ENCODE measurements around the gene ABCC4.
"Not testable (repeated sequence)": the region's sequence is repeated elsewhere in the genome, so short reads cannot be mapped to it uniquely, and the experiment has no call there.

Gene ABCC4

GRCh38 chr13:95298169-95298965 is 2.9 kb downstream of the ABCC4 start:
- DNase-seq (ENCODE audit: low read depth), result no peak

DNA sequence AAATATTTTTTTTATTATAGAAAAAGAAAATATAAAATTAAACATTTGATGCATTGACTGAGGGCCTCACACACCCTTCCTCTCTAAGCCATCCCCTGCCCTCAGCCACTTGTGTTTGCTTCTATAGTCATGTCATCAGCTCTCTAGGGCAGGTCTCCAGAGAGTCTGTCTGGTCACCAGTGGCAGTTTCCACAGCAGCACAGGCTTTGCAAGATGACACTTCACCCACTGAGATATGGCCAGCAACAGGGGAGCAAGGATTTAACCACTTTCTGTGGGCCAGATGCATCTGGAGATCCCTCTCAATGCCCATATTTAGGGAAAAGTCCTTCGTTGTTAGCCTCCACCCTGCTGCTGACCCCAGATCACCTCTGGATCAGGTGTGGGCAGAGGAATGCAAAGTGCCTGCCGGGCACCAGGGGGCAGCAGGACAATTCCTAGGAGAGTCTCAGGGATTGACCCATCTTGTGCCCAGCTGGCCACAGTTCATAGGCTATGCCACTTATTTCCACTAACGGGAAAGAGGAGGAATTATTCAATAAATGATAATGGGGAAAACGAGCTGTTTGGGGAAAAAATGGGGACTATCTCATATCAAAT is 4.8 kb downstream of the ABCC4 start:
- DNase-seq (ENCODE audit: low read depth), result no peak

GRCh38 chr13:95295026-95295425 is 6.2 kb downstream of the ABCC4 start:
- no peak for DNase-seq (ENCODE audit: low read depth)

- no peak for DNase-seq (ENCODE audit: low read depth)
Measured at GRCh38 chr13:95292622-95293021, 8.6 kb downstream of the ABCC4 start.

DNA sequence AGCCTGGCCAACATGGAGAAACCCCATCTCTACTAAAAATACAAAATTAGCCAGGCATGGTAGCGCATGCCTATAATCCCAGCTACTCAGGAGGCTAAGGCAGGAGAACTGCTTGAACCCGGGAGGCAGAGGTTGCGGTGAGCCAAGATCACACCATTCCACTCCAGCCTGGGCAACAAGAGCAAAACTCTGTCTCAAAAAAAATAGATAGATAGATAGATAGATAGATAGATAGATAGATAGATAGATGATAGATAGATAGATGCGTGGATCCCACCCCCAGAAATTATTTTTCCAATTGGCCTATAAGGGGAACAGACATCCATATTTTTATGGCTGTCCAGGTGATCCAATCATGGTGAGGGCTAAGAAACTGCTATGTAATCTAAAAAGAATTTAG is 11.3 kb downstream of the ABCC4 start:
- DNase-seq (ENCODE audit: low read depth), result not testable (repeated sequence)

- no peak for DNase-seq (ENCODE audit: low read depth)
Measured at GRCh38 chr13:95289020-95289444, 12.2 kb downstream of the ABCC4 start.

DNA sequence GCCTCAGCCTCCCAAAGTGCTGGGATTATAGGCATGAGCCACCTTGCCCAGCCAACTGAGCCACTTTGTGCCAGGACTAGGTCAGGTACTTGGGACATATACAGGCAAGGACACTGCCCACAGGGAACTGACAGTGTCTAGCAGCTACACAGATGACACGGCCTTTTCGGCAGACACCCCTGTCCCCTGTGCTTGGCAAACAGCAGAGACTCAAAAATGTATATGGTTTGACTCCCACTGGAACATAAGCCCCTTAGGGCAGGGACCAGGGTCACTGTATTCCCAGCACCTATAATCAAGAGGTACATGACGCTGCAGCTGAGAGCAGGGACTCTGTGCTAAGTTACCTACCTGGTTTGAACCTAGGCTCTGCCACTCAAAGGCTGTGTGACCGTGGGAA is 16.8 kb downstream of the ABCC4 start:
- DNase-seq (ENCODE audit: low read depth), result no peak

- no peak for DNase-seq (ENCODE audit: low read depth)
Measured at GRCh38 chr13:95279016-95279415, 22.2 kb downstream of the ABCC4 start.

GRCh38 chr13:95276037-95276505 is 25.2 kb downstream of the ABCC4 start:
- DNase-seq (ENCODE audit: low read depth), result no peak

DNA sequence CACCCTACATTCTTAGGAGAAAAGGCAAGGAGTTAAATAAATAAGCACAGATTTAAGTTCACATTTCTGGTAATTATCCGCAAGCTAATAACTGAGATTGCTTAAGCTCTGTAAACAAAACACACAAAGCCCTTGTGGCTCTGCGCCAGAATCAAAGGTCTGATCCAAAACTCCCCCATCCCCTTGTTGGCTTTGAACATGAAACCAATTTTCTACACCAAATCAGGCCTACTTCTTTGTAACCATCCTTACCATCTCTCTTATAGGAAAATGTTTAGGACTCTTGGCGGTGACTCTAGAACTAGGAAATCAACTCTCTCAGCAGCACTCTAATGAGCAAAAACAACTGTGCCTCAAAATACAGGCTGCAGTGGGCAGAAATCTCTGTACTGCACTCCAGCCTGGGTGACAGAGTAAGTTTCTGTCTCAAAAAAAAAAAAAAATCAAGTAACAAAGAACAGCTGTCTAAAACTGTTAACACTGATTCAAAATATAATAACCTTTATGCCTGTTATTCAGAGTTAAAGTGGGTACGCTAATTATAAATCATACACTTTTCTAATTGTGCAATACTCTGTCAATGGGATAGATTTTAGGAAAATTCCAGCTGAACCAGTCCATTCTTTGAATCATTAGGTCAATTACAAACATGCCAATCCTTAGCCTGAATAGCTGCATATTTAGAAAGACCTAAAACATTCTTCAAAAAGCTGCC is 25.8 kb downstream of the ABCC4 start:
- no peak for DNase-seq (ENCODE audit: low read depth)

DNA sequence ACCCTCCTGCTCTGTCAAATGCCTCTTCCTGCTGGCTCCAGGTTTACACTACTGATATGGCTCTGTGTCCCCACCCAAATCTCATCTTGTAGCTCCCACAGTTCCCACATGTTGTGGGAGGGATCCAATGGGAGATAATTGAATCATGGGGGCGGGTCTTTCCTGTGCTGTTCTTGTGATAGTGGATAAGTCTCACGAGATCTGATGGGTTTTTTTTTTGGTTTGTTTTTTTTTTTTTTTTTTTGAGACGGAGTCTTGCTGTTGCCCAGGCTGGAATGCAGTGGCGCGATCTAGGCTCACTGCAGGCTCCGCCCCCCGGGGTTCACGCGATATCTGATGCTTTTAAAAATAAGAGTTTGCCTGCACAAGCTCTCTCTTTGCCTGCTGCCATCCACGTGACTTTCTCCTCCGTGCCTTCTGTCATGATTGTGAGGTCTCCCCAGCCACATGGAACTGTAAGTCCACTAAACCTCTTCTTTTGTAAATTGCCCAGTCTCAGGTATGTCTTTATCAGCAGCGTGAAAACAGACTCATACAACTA is 27.6 kb downstream of the ABCC4 start:
- DNase-seq (ENCODE audit: low read depth), result not testable (repeated sequence)

DNA sequence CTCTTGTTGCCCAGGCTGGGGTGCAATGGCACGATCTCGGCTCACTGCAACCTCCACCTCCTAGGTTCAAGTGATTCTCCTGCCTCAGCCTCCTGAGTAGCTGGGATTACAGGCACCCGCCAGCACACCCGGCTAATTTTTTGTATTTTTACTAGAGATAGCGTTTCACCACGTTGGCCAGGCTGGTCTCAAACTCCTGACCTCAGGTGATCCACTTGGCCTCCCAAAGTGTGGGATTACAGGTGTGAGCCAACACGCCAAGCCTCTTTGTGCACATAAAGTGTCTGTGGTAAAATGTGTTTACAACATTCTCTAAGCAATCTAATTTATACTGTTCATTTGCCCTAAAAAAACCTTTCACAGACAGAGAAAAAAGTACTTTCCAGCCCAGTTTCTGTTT is 29.2 kb downstream of the ABCC4 start:
- DNase-seq (ENCODE audit: low read depth), result not testable (repeated sequence)

DNA sequence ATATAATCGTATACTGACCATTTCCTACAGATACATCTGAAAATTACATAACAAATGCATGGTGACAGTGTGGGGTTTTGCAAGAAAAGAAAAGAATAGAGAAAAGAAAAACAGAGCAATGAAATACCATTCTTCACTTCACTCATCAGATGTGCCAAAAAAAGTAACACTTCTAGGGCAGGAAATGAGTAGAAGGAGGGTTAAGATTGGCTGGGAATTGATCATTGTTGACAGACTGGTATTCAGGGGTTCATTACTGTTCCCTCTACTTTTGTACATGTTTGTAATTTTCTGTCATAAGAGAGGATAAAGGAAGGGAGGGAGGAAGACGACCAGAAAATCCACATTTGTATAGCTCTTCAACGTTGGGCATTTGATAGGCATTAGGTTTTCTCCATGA is 31.5 kb downstream of the ABCC4 start:
- no peak for DNase-seq (ENCODE audit: low read depth)

GRCh38 chr13:95268343-95269065 is 32.7 kb downstream of the ABCC4 start:
- DNase-seq (ENCODE audit: low read depth), result not testable (repeated sequence)

DNA sequence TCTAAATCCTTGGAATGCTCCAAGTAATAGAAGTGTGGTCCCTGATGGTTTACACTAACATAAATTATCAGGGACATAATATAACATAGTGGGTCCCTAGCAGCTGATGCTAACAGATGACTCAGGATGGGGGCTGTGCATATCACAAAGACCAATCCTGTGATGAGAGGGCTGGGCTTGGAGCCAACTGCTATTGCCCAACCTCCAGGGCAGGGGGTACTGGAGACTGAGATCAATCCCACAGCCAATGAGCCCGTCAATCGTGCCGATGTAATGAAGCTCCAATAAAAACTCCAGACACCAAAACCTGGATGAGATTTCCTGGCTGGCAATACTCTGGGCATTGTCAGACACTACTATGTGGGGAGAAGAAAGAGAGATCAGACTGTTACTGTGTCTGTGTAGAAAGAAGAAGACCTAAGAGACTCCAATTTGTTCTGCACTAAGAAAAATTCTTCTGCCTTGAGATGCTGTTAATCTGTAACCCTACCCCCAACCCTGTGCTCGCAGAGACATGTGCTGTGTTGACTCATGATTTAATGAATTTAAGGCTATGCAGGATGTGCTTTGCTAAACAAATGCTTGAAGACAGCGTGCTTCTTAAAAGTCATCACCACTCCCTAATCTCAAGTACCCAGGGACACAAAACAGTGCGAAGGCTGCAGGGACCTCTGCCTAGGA is 33.4 kb downstream of the ABCC4 start:
- DNase-seq (ENCODE audit: low read depth), result no peak

DNA sequence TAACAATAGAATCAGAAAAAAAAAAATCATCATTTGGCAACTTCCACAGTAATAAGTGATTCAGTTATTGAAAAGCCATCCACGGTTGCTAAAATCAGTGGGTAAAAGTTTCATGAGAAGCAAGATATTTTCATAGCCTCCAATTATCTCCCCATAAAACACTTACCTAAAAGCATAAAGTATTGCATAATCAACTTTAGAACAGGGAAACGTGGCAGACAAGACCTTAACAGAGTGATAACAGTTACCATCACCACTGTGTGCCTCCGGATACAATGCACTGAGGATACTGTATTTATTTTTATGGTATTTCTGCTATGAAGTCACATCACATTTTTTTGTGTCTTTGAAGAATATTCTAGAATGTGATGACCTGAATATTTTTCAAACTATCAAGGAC is 37.0 kb downstream of the ABCC4 start:
- no peak for DNase-seq (ENCODE audit: low read depth)

DNA sequence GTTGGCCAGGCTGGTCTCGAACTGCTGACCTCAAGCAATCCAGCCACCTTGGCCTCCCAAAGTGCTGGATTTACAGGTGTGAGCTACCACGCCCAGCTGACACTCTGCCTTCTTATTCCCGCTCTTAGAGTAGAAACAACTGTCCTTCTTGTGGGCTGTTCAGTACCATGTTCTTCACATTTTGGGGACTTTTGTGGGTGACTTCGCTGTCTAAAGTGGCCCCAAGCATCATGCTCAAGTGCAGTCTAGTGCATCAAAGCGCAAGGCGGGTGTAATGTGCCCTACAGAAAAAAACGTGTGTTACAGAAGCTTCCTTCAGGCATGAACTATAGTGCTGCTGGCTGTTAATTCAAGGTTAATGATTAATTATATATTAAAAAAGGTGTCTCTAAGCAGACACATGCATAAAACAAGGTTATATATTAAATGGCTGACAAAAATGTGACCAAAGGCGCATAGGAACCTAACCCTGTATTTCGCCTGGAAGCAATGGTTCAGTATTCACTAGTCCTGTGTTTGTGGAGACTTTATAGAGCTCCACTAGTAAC is 38.3 kb downstream of the ABCC4 start:
- no peak for DNase-seq (ENCODE audit: low read depth)

DNA sequence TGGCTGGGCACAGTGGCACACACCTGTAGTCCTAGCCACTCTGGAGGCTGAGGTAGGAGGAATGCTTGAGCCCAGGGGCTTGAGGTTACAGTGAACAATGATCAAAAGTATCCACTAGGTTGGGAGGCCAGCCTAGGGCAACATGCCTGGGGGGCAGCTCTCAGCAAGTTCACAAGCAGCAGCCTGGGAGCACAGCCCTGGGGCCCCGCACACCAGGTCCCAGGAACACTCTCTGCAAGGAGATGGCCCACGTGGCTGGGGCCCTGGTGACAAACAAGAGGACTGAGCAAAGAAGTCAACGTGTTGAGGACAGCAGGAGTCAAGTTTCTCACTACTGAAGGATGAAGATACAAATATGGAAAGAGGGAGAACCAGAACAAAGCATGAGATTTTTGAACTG is 39.3 kb downstream of the ABCC4 start:
- DNase-seq (ENCODE audit: low read depth), result no peak

- no peak for DNase-seq (ENCODE audit: low read depth)
Measured at GRCh38 chr13:95260031-95260525, 41.2 kb downstream of the ABCC4 start.

- no peak for DNase-seq (ENCODE audit: low read depth)
Measured at GRCh38 chr13:95258619-95259194, 42.5 kb downstream of the ABCC4 start.

GRCh38 chr13:95258098-95258497 is 43.2 kb downstream of the ABCC4 start:
- DNase-seq (ENCODE audit: low read depth), result no peak
